Small intestine (tissue), 7 donors: ENCODE data around the gene CIART. TPM values are rescaled to one million over a fixed set of nuclear protein-coding genes. Genes with fewer than 3 reads are reported as not detected.
"Not testable (repeated sequence)": the region's sequence is repeated elsewhere in the genome, so short reads cannot be mapped to it uniquely, and the experiment has no call there.

Source experiments
- DNase-seq, 2 donors: peaks; one replicate each; pipeline versions ENCODE4 v3.0.0 to v3.0.0-alpha.2; 2013
- FAIRE-seq: peaks from 2 replicates; lab custom pipeline; 2012; peaks lifted over from hg19 to GRCh38; lab: Jason Lieb, UNC
- H3K27ac ChIP-seq, 3 donors: one replicate each; pipeline ENCODE4 v1.5.1; 2013; ENCODE audit warnings: low read length in 2 of 3, mild to moderate bottlenecking in 2 of 3, control low read depth in 1 of 3, inconsistent platforms in 1 of 3, low read depth in 1 of 3, moderate library complexity in 1 of 3
- H3K27me3 ChIP-seq, 3 donors: one replicate each; pipeline ENCODE4 v1.6.1; 2013; ENCODE audit warnings: low read length in 3 of 3, inconsistent platforms in 1 of 3; ENCODE audit not compliant: control insufficient read depth in 3 of 3, insufficient read depth in 3 of 3
- H3K36me3 ChIP-seq, 3 donors: one replicate each; pipeline ENCODE4 v1.6.1; 2013; ENCODE audit warnings: low read length in 3 of 3, inconsistent platforms in 1 of 3, low read depth in 1 of 3, mild to moderate bottlenecking in 1 of 3, moderate library complexity in 1 of 3; ENCODE audit not compliant: control insufficient read depth in 3 of 3, insufficient read depth in 2 of 3
- H3K4me1 ChIP-seq, 3 donors: one replicate each; pipeline ENCODE4 v1.6.1; 2013; ENCODE audit warnings: low read length in 2 of 3, inconsistent platforms in 1 of 3, low read depth in 1 of 3, mild to moderate bottlenecking in 1 of 3, moderate library complexity in 1 of 3; ENCODE audit not compliant: control insufficient read depth in 3 of 3, insufficient read depth in 2 of 3
- H3K4me3 ChIP-seq, 3 donors: one replicate each; pipeline ENCODE4 v1.5.1; 2013; ENCODE audit warnings: low read length in 3 of 3, control low read depth in 1 of 3, inconsistent platforms in 1 of 3, low read depth in 1 of 3, mild to moderate bottlenecking in 1 of 3, moderate library complexity in 1 of 3
- H3K9me3 ChIP-seq, 2 donors: one replicate each; pipeline ENCODE4 v1.6.1; 2013; ENCODE audit warnings: low read depth in 1 of 2, low read length in 1 of 2; ENCODE audit not compliant: control insufficient read depth in 2 of 2, insufficient read depth in 1 of 2
- WGBS, 3 donors: extraction: QIAGEN DNeasy Blood & Tissue Kit; methylation state at CpG; one replicate each; pipeline ENCODE4 v1.1.7; 2013; 5-methylcytosine and 5-hydroxymethylcytosine counted together
- polyA plus RNA-seq, 4 donors: library from polyadenylated mRNA; stranded (reverse) in 3 of 4; unstranded in 1 of 4; fragments of 200-250 nt in 3 of 4; fragments of 120-200 nt in 1 of 4; gene quantifications; one replicate each; pipeline versions ENCODE4 v1.2.1 to v1.2.3, GENCODE V29; 2013
- donor health status: healthy with polysubstance abuse.
- donor health status: control.
- donor health status: control.
- donor health status: Bipolar disorder and iron deficiency.
- donor health status: healthy.

Gene CIART
- polyA plus RNA-seq, 4 donors: 2.5 to 14.6 (median 5.5) TPM

GRCh38 chr1:150308585-150308984, 26.2 kb downstream of the CIART start:
- not testable (repeated sequence) for H3K27ac ChIP-seq, DNase-seq, H3K27me3 ChIP-seq, H3K9me3 ChIP-seq, FAIRE-seq, H3K4me3 ChIP-seq, H3K4me1 ChIP-seq
- peaks cover 2 to 33% (median 6%) of the 10 kb centered on the region in 3 donors for H3K36me3 ChIP-seq
- WGBS, 3 donors: 93 to 95% (median 94%) methylated on average over 8 to 9 of the region's 9 CpGs

- H3K27me3 ChIP-seq: no peaks in the 10 kb centered on the region
- H3K27ac ChIP-seq: no peak overlapping the region
- FAIRE-seq (no peak), DNase-seq (no peak)
- no peaks in the 10 kb centered on the region for H3K9me3 ChIP-seq
- no peaks in the 10 kb centered on the region for H3K4me1 ChIP-seq
- 69 to 81% (median 74%) methylated on average over 10 of the region's 10 CpGs for WGBS, 3 donors
- H3K4me3 ChIP-seq: no peak overlapping the region
- H3K36me3 ChIP-seq: peaks cover 2 to 24% (median 6%) of the 10 kb centered on the region in 3 donors
These were observed 27.6 kb downstream of the CIART start for GRCh38 chr1:150309758-150310508.

DNA sequence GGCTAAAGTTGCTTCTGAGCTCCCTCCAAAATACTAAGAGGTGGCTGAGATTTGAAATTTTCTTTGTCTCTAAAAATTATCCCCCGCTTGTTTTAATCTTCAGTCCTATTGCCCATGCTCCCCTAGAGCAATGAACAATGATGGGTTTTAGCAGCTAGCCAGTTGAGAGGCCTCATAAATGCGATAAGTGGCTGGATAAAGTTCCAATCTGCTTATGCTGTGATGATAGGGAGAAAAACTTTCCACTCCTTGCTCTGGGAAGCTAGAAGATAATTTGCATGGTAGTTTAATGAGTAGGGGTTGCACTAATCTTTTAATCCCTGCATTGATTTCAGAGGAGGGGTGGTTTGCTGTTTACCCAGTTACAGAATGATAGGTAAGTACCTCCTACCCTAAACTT, 29.4 kb downstream of the CIART start:
- DNase-seq (no peak), FAIRE-seq (no peak)
- no peak overlapping the region for H3K27ac ChIP-seq
- H3K27me3 ChIP-seq: no peaks in the 10 kb centered on the region
- H3K36me3 ChIP-seq: peaks cover 2 to 17% (median 6%) of the 10 kb centered on the region in 3 donors
- 74 to 90% (median 84%) methylated on average over 2 of the region's 2 CpGs for WGBS, 3 donors
- H3K4me1 ChIP-seq: no peaks in the 10 kb centered on the region
- H3K4me3 ChIP-seq: no peak overlapping the region
- H3K9me3 ChIP-seq: no peaks in the 10 kb centered on the region

DNA sequence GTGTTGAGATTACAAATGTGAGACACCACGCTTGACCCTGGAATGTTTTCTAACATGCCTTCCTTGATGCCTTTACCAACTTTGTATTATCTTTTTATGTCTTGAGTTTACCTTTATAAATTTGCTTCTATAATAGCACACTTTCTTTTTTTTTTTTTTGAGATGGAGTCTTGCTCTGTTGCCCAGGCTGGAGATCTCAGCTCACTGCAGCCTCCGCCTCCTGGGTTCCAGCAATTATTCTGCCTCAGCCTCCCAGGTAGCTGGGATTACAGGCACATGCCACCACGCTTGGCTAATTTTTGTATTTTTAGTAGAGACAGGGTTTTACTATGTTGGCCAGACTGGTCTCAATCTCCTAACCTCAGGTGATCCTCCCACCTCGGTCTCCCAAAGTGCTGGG, 32.3 kb downstream of the CIART start:
- H3K9me3 ChIP-seq, DNase-seq, H3K4me1 ChIP-seq, H3K27ac ChIP-seq, FAIRE-seq, H3K27me3 ChIP-seq, H3K4me3 ChIP-seq, H3K36me3 ChIP-seq: not testable (repeated sequence)
- WGBS, 3 donors: 94 to 96% (median 96%) methylated on average over 4 of the region's 4 CpGs

GRCh38 chr1:150320667-150320978, 38.3 kb downstream of the CIART start:
- H3K9me3 ChIP-seq: peaks cover 0 to 4% of the 10 kb centered on the region in 2 donors
- peak; percentile 6 to 14 for DNase-seq
- peak overlapping the region in 2 of 3 donors; percentile 81 to 91 for H3K4me3 ChIP-seq
- no peak for FAIRE-seq
- peaks cover 3 to 10% (median 4%) of the 10 kb centered on the region in 3 donors for H3K36me3 ChIP-seq
- no peaks in the 10 kb centered on the region for H3K27me3 ChIP-seq
- 75 to 88% (median 83%) methylated on average over 8 of the region's 8 CpGs for WGBS, 3 donors
- H3K4me1 ChIP-seq: no peaks in the 10 kb centered on the region
- H3K27ac ChIP-seq: peak overlapping the region; percentile 82 to 97 (median 86)

- Histone ChIP-seq H3K4me1 (no peaks in the 10 kb centered on the region), H3K36me3 (peaks cover 6 to 13% (median 11%) of the 10 kb centered on the region in 3 donors), H3K27me3 (no peaks in the 10 kb centered on the region), H3K9me3 (peaks cover 0 to 4% of the 10 kb centered on the region in 2 donors), H3K27ac (peak overlapping the region; percentile 82 to 97 (median 86)), H3K4me3 (peak overlapping the region; percentile 77 to 91 (median 81))
- FAIRE-seq (no peak), DNase-seq (peak in 1 of 2 donors; percentile 6)
- 1% methylated on average over 9 of the region's 9 CpGs for WGBS, 3 donors
These were observed 39.4 kb downstream of the CIART start for GRCh38 chr1:150321826-150322166.

GRCh38 chr1:150322310-150322709, 40.0 kb downstream of the CIART start:
- Histone ChIP-seq H3K4me3 (peak overlapping the region; percentile 77 to 91 (median 81)), H3K27ac (peak overlapping the region in 1 of 3 donors; percentile 44), H3K4me1 (no peaks in the 10 kb centered on the region), H3K9me3 (peaks cover 0 to 4% of the 10 kb centered on the region in 2 donors), H3K27me3 (no peaks in the 10 kb centered on the region), H3K36me3 (peaks cover 6 to 15% (median 15%) of the 10 kb centered on the region in 3 donors)
- WGBS, 3 donors: 60 to 86% (median 65%) methylated on average over 3 of the region's 3 CpGs
- FAIRE-seq (no peak), DNase-seq (peak in 1 of 2 donors; percentile 17)

GRCh38 chr1:150332651-150333290, 50.4 kb downstream of the CIART start:
- no peak for FAIRE-seq
- 95 to 97% (median 96%) methylated on average over 7 of the region's 7 CpGs for WGBS, 3 donors

More at GRCh38 chr1:150332651-150333290, 50.4 kb downstream of the CIART start:
- Histone ChIP-seq H3K27me3 (no peaks in the 10 kb centered on the region), H3K9me3 (no peaks in the 10 kb centered on the region), H3K36me3 (peaks cover 28 to 83% (median 40%) of the 10 kb centered on the region in 3 donors), H3K4me3 (no peak overlapping the region), H3K4me1 (no peaks in the 10 kb centered on the region), H3K27ac (no peak overlapping the region)
- DNase-seq: no peak
